ENCODE data around the gene ZBP1. TPM values are rescaled to one million over a fixed set of nuclear protein-coding genes. Genes with fewer than 3 reads are reported as not detected.

ZBP1 gene
- total and polyA plus RNA-seq, 10 of the 15 experiments (the other 5 are each of a cell fraction or from before 2014, with no cell fraction given) = 0.93 to 10.6 (median 4.8) TPM

- Histone ChIP-seq H2AFZ (ENCODE audit: control insufficient read depth, low read depth, low read length) (no peak overlapping the region), H4K20me1 (ENCODE audit: control insufficient read depth, insufficient read depth) (no peaks in the 10 kb centered on the region), H3K36me3 (ENCODE audit: control insufficient read depth in 2 of 2, insufficient read depth in 2 of 2, low read length in 1 of 2) (no peaks in the 10 kb centered on the region; a peak in 1 of 4 replicates), H3K4me2 (ENCODE audit: control insufficient read depth, insufficient read depth) (no peak overlapping the region), H3K4me3 (no peak overlapping the region), H3K27ac (ENCODE audit: control insufficient read depth, insufficient read depth) (no peak overlapping the region), H3K79me2 (ENCODE audit: control insufficient read depth, insufficient read depth, low read length) (no peaks in the 10 kb centered on the region), H3K9me3 (replicated peaks; ENCODE audit: control insufficient read depth, insufficient read depth, low read length) (no peaks in the 10 kb centered on the region), H3K27me3 (replicated peaks in 1 of 2; ENCODE audit: control insufficient read depth in 2 of 2, insufficient read depth in 2 of 2, low read length in 1 of 2) (peaks cover 0 to 2% of the 10 kb centered on the region in 2 experiments; a peak in 1 of 4 replicates), H3K4me1 (ENCODE audit: control insufficient read depth, insufficient read depth, low read length) (peaks cover 42% of the 10 kb centered on the region), H3K9ac (ENCODE audit: control insufficient read depth, insufficient read depth, low read length) (no peak overlapping the region)
- no peak for DNase-seq (ENCODE audit: low read depth, low spot score)
- intact Hi-C loops (cut with micrococcal nuclease; ENCODE audit: unreplicated experiment) = loop anchor here (5.0 kb wide), 1 partner anchor 220 kb away; no protein-coding TSS in a partner anchor
- in situ Hi-C loops (cut with MboI) = loop anchor here (10.0 kb wide), 2 partner anchors 778 to 838 kb away; no protein-coding TSS in a partner anchor
- no peak for FAIRE-seq
- TF ChIP-seq RCOR1 (conservative IDR thresholded peaks at IDR 0.05; ENCODE audit: low read depth, low read length) (no peak), ZNF24 (IDR thresholded peaks at IDR 0.05) (peak; percentile 82)
- SMC1A ChIA-PET (ENCODE audit: uncharacterized antibody, unreplicated experiment) = interaction anchor here (0.7 to 1.3 kb wide), 5 partner anchors 11 to 508 kb away, joined by 3 read pairs; no protein-coding TSS in a partner anchor
- RAD21 ChIA-PET (ENCODE audit: unreplicated experiment) = interaction anchor here (0.9 to 1.3 kb wide), 3 partner anchors 11 to 21 kb away, joined by 3 to 5 read pairs (median 3); no protein-coding TSS in a partner anchor
- WGBS (ENCODE audit: insufficient coverage, insufficient replicate concordance, low lambda C conversion rate, missing lambda C conversion rate) = 95% methylated on average over 6 of the region's 6 CpGs
- BruUV-seq (replicated peaks) = no TSS peak
- POLR2A ChIA-PET = interaction anchor here (0.6 to 2.0 kb wide), 2 partner anchors 11 to 800 kb away, joined by 4 read pairs; no protein-coding TSS in a partner anchor
- CTCF ChIA-PET = interaction anchor here (0.6 to 5.9 kb wide), 7 partner anchors 11 to 1290 kb away, joined by 3 to 32 read pairs (median 3); no protein-coding TSS in a partner anchor
- ATAC-seq = no peak
Observed at GRCh38 chr20:57617079-57617795, 3.0 kb downstream of the ZBP1 start.

GRCh38 chr20:57616143-57616951 is 3.9 kb downstream of the ZBP1 start:
- no peak overlapping the region for H3K27ac ChIP-seq (ENCODE audit: control insufficient read depth, insufficient read depth)
- ChIA-PET CTCF (no interaction called here), POLR2A (interaction anchor here (2.0 kb wide), 1 partner anchor 10 kb away, joined by 4 read pairs; no protein-coding TSS in a partner anchor), RAD21 (ENCODE audit: unreplicated experiment) (interaction anchor here (1.3 kb wide), 1 partner anchor 20 kb away, joined by 3 read pairs; no protein-coding TSS in a partner anchor), SMC1A (ENCODE audit: uncharacterized antibody, unreplicated experiment) (interaction anchor here (1.2 kb wide), 1 partner anchor 11 kb away, joined by 4 read pairs; no protein-coding TSS in a partner anchor)
- intact Hi-C loops (cut with micrococcal nuclease; ENCODE audit: unreplicated experiment) (loop anchor here (5.0 kb wide), 1 partner anchor 219 kb away; no protein-coding TSS in a partner anchor), in situ Hi-C loops (cut with MboI) (loop anchor here (10.0 kb wide), 2 partner anchors 778 to 838 kb away; no protein-coding TSS in a partner anchor)
- FAIRE-seq (no peak), DNase-seq (ENCODE audit: low read depth, low spot score) (no peak), ATAC-seq (no peak)
- no peak overlapping the region for H2AFZ ChIP-seq (ENCODE audit: control insufficient read depth, low read depth, low read length)
- no peaks in the 10 kb centered on the region for H3K9me3 ChIP-seq (replicated peaks; ENCODE audit: control insufficient read depth, insufficient read depth, low read length)
- 74% methylated on average over 19 of the region's 20 CpGs for WGBS (ENCODE audit: insufficient coverage, insufficient replicate concordance, low lambda C conversion rate, missing lambda C conversion rate)
- H3K4me2 ChIP-seq (ENCODE audit: control insufficient read depth, insufficient read depth) = no peak overlapping the region
- no peak overlapping the region for H3K9ac ChIP-seq (ENCODE audit: control insufficient read depth, insufficient read depth, low read length)
- TF ChIP-seq SMC3 (IDR thresholded peaks at IDR 0.05; ENCODE audit: borderline replicate concordance, low read length) (no peak), HDGF (IDR thresholded peaks at IDR 0.05) (no peak), CHD1 (IDR thresholded peaks at IDR 0.05; ENCODE audit: low read depth, low read length) (no peak), YY1 (IDR thresholded peaks at IDR 0.05; ENCODE audit: low read depth, low read length) (no peak), PRDM15 (CRISPR knock-in tag; IDR thresholded peaks at IDR 0.05) (no peak), RBBP5 (conservative IDR thresholded peaks at IDR 0.05) (no peak)
- no peaks in the 10 kb centered on the region for H3K79me2 ChIP-seq (ENCODE audit: control insufficient read depth, insufficient read depth, low read length)
- H3K4me1 ChIP-seq (ENCODE audit: control insufficient read depth, insufficient read depth, low read length) = peaks cover 37% of the 10 kb centered on the region
- no peaks in the 10 kb centered on the region for H4K20me1 ChIP-seq (ENCODE audit: control insufficient read depth, insufficient read depth)
- no TSS peak for BruUV-seq (replicated peaks)
- H3K36me3 ChIP-seq (ENCODE audit: control insufficient read depth in 2 of 2, insufficient read depth in 2 of 2, low read length in 1 of 2) = no peaks in the 10 kb centered on the region; a peak in 1 of 4 replicates
- H3K27me3 ChIP-seq (replicated peaks in 1 of 2; ENCODE audit: control insufficient read depth in 2 of 2, insufficient read depth in 2 of 2, low read length in 1 of 2) = peaks cover 0 to 2% of the 10 kb centered on the region in 2 experiments; a peak in 1 of 4 replicates
- H3K4me3 ChIP-seq = no peak overlapping the region
